Activated naive CD4-positive, alpha-beta T cell treated with anti-CD3 and anti-CD28 coated beads, Interleukin-2, amount 50 U/mL, for 16 hours (primary cell): ENCODE data around the gene NRROS.

Experiments
- DNase-seq: peaks from one replicate; pipeline ENCODE4 v3.0.0-alpha.2; 2020

NRROS gene

GRCh38 chr3:196689941-196690660 lies 50.6 kb downstream of the NRROS start:
- no peak for DNase-seq

- no peak for DNase-seq
Observed at GRCh38 chr3:196691386-196691785, 51.9 kb downstream of the NRROS start.

- DNase-seq: no peak
Observed at GRCh38 chr3:196694202-196694638, 54.7 kb downstream of the NRROS start.

- DNase-seq: no peak
Observed at GRCh38 chr3:196694941-196695848, 55.7 kb downstream of the NRROS start.

- DNase-seq: no peak
Observed at GRCh38 chr3:196695849-196696226, 56.3 kb downstream of the NRROS start.

- no peak for DNase-seq
Observed at GRCh38 chr3:196697270-196697669, 57.8 kb downstream of the NRROS start.

- no peak for DNase-seq
Observed at GRCh38 chr3:196699749-196700148, 60.3 kb downstream of the NRROS start.

GRCh38 chr3:196700801-196701200 lies 61.3 kb downstream of the NRROS start:
- DNase-seq: no peak

- no peak for DNase-seq
Observed at GRCh38 chr3:196706327-196706726, 66.8 kb downstream of the NRROS start.

GRCh38 chr3:196706731-196707130 lies 67.2 kb downstream of the NRROS start:
- no peak for DNase-seq

GRCh38 chr3:196707566-196707965 lies 68.1 kb downstream of the NRROS start:
- no peak for DNase-seq

GRCh38 chr3:196708467-196708866 lies 69.0 kb downstream of the NRROS start:
- no peak for DNase-seq
